Endothelial cell of umbilical vein (primary cell): ENCODE results near the gene ERBIN.

Source experiments
- CTCF ChIP-seq, 2 donors: IDR thresholded peaks; 1 replicate in 1 of 2; 2 replicates in 1 of 2; pipeline ENCODE4 v1.5.1; 2011; ENCODE audit warnings: low read length in 2 of 2, mild to moderate bottlenecking in 2 of 2, moderate library complexity in 2 of 2, control low read depth in 1 of 2, inconsistent platforms in 1 of 2, low read depth in 1 of 2; ENCODE audit not compliant: insufficient read depth in 1 of 2; ENCODE audit errors: extremely low read depth in 1 of 2
- EZH2 ChIP-seq: IDR thresholded peaks from 2 replicates; pipeline ENCODE4 v1.6.1; 2012; ENCODE audit warnings: borderline replicate concordance, low read depth, mild to moderate bottlenecking, moderate library complexity, low read length, inconsistent platforms; ENCODE audit not compliant: severe bottlenecking
- FOS ChIP-seq: IDR thresholded peaks from 2 replicates; pipeline ENCODE4 v1.6.1; 2011; ENCODE audit warnings: mild to moderate bottlenecking, low read length, moderate library complexity, borderline replicate concordance; ENCODE audit not compliant: insufficient read depth
- MAX ChIP-seq: IDR thresholded peaks from 2 replicates; pipeline ENCODE4 v1.6.1; 2011; ENCODE audit not compliant: insufficient read depth, insufficient read length
- POLR2A ChIP-seq: IDR thresholded peaks from 2 replicates; pipeline ENCODE4 v1.6.1; 2012; ENCODE audit warnings: low read depth, mild to moderate bottlenecking, control low read depth, low read length

- TF ChIP-seq POLR2A (no peak), EZH2 (no peak), CTCF (IDR thresholded peaks at IDR 0.05; ENCODE audit: extremely low read depth in 1 of 2, insufficient read depth in 1 of 2, low read depth in 1 of 2, low read length in 2 of 2) (no peak), FOS (no peak), MAX (no peak)
Observed at GRCh38 chr5:65999061-65999723, 72.8 kb downstream of the ERBIN start.
